Sigmoid colon (tissue), 4 donors: ENCODE data around the gene TRAFD1.

ENCODE experiments used
- CTCF ChIP-seq, 4 experiments: fragments of 450-650 bp in 3 of 4; fragments of 200-600 bp in 1 of 4; IDR thresholded peaks; one replicate each; pipeline ENCODE4 v1.5.1; 2016 to 2019; ENCODE audit warnings: antibody characterized with exemption in 4 of 4, mild to moderate bottlenecking in 3 of 4, moderate library complexity in 2 of 4
- EP300 ChIP-seq, 4 donors: sonication (generic); formaldehyde crosslinking; IDR thresholded peaks; one replicate each; pipeline ENCODE4 v1.6.1; 2017; ENCODE audit warnings: antibody characterized with exemption in 4 of 4
- POLR2A ChIP-seq, 2 donors: fragments of 450-650 bp; IDR thresholded peaks; one replicate each; pipeline ENCODE4 v1.6.1; 2016; ENCODE audit warnings: antibody characterized with exemption in 2 of 2, mild to moderate bottlenecking in 2 of 2, moderate library complexity in 2 of 2

GRCh38 chr12:112107306-112108201 is 17.8 kb upstream of the TRAFD1 start:
- no peak for TF ChIP-seq POLR2A (IDR thresholded peaks at IDR 0.05)
- TF ChIP-seq EP300 (IDR thresholded peaks at IDR 0.05), result no peak
- TF ChIP-seq CTCF (IDR thresholded peaks at IDR 0.05), result no peak
